ENCODE data around the gene ZNF556. TPM values are rescaled to one million over a fixed set of nuclear protein-coding genes. Genes with fewer than 3 reads are reported as not detected.

The ZNF556 gene
- total RNA-seq, 1 donor from 2014 or later, result not detected

- DNase-seq (ENCODE audit: low spot score), result no peak
These were observed 38.9 kb downstream of the ZNF556 start for GRCh38 chr19:2905918-2906519.

DNA sequence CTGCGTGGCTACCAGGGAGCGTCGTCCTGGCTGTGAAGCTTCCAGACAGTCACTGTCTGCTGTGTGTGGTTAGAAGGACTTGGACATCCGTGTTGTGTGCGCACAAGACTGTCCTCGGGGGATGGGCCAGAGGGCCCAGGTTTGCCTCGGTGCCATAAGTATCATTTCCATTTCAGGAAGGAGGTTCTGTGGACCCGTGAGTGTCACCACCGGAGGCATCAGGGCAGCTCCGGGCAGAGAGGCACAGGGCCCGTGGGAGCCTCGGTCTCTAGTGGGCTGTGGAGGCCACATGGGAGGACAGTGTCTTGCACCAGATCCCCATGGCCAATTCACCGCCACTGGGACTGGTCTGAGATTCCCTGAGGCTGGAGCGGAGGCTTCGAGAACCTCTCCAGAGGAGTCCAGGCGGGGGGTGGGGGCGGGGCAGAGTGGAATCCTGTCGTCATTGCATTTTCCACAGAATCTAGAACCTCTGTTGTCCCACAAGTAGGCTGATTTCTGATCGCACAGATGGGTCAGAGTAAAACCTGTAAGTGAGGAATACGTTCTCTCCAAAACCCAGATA is 39.6 kb downstream of the ZNF556 start:
- DNase-seq (ENCODE audit: low spot score), result no peak

DNA sequence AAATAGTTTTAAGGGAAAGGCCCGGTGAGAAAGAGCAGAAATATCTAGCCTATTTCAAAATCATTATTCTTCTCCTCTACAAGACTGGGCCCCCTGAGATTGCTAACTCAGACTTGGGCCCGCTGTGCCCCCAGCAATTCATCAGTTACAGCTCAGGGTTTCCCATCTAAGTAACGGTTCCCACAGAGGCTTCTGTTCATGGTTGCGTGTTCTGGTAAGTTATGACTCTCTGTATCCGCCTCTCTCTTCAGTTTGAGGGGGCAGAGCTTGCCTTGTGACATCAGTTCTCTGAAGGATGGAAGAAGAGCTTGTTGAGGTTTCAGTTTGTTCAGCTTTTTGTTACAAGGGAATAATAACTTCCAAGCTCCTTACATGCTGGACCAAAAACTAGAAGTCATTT is 45.2 kb downstream of the ZNF556 start:
- no peak for DNase-seq (ENCODE audit: low spot score)

GRCh38 chr19:2917275-2918184 is 50.4 kb downstream of the ZNF556 start:
- no peak for DNase-seq (ENCODE audit: low spot score)

DNA sequence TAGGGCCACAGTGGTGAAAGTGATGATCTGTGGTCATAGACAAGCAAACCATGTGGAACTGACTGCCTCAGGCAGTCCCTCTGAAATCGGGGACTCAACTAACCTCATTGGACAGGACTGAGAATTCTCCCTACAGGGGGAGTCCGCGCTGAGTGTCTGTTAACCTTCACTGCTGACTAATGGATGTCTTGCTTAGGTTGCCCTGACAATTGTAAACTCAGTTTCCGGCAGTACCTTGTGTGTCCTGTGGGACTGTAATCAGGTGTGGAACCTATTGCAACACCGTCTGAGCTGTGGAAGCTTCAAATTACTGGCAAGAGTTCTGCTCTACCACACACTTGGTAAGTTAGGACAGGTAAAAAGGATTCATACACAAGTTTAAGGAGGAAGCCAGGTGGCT is 55.9 kb downstream of the ZNF556 start:
- no peak for DNase-seq (ENCODE audit: low spot score)

DNA sequence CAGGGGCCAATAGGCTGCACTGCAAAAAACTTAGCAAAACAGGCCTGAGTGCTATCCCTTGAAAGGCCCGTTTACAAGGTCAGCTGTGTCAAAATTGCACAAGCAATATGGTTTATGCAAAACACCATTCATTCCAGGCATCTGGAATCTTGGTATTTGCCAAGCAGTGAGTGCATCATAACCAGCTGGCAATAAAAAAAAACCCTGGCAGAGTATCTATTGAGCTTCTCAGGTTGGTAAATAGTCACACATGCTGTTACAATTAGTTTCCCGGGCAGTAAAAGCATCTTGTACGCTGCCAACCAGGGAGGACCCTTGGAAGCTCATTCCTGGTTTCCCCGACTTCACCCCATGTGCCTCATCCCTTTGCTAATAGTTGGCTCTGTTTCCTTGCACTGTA is 56.4 kb downstream of the ZNF556 start:
- no peak for DNase-seq (ENCODE audit: low spot score)

DNA sequence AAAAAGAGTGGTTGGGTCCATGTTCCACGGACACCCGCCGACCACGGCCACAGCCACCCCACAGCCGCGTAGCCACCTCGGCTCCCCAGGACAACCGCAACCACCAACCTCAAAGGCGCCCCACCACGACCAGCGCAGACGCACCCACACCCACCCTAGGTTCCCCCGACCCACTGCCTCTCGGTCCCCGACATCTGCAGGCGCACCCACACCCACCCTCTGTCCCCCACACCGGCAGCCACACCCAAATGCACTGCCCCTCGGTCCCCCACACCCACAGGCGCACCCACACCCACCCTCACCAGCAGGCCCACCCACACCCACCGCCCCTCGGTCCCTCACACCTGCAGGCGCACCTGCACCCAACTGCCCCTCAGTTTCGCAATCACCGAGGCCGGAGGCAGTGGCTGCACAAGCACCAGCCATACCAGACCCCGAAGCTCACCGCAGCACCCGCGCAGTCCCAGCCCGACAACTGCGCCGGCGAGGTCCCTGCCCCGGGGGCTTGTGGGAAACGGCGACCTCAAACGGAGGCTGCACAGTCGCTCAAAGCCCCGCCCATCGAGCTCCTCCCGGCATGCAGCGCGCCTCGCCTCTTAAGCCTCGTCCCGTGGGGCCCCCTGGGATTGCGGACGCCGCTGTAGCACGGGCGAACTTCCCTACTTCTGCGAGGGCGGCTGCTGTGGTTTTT is 59.4 kb downstream of the ZNF556 start:
- DNase-seq (ENCODE audit: low spot score), result no peak

DNA sequence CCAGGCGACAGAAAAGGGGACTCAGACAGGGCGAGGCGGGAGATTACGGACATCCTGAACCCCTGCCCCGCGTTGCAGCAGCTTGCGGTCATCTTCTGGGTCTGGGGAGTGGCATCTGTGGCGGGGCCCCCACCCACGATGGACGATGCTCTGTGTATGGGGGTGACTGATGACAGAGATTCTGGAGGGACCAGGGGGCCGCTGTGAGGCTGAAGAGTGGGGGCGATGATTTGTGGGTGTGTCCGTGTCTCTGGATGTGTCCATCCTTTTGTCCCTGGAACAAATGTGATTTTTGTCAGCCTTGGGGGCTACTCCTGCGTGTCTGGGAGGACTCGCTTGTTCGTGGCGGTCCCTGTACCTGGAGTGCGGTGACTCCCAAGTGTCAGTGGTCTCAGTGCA is 59.9 kb downstream of the ZNF556 start:
- DNase-seq (ENCODE audit: low spot score), result no peak

Other genes starting within 250 kb of the ZNF556 start
- 12.4 TPM for gene GNG7, start 164.6 kb upstream of the ZNF556 start, total RNA-seq
- 0.75 TPM for gene DIRAS1, start 146.0 kb upstream of the ZNF556 start, total RNA-seq
- 33.8 TPM for gene SLC39A3, start 127.3 kb upstream of the ZNF556 start, total RNA-seq
- gene SGTA, start 84.1 kb upstream of the ZNF556 start, total RNA-seq, result 54.0 TPM
- 44.5 TPM for gene THOP1, start 81.8 kb upstream of the ZNF556 start, total RNA-seq
- gene ZNF554, start 47.5 kb upstream of the ZNF556 start, total RNA-seq, result 4.6 TPM
- 5.8 TPM for gene ZNF555, start 25.9 kb upstream of the ZNF556 start, total RNA-seq
- 6.0 TPM for gene ZNF57, start 33.6 kb downstream of the ZNF556 start, total RNA-seq
- gene ZNF77, start 77.6 kb downstream of the ZNF556 start, total RNA-seq, result 2.8 TPM
- gene TLE6, start 110.2 kb downstream of the ZNF556 start, total RNA-seq, result 0.63 TPM
- gene TLE2, start 161.9 kb downstream of the ZNF556 start, total RNA-seq, result 64.6 TPM
- gene TLE5, start 195.2 kb downstream of the ZNF556 start, total RNA-seq, result 629 TPM
- gene GNA11, start 227.0 kb downstream of the ZNF556 start, total RNA-seq, result 93.2 TPM

All from mucosa of gallbladder (tissue), 1 donor.